ENCODE measurements around the gene TAF1C.

- TF ChIP-seq CREB1 (IDR thresholded peaks at IDR 0.05; ENCODE audit: low read depth) (no peak), CHD2 (IDR thresholded peaks at IDR 0.05; ENCODE audit: borderline replicate concordance, low read depth, low read length) (no peak)
Measured at GRCh38 chr16:84199097-84199496, 12.2 kb upstream of the TAF1C start.
